ENCODE measurements around the gene FCHO1. TPM values are rescaled to one million over a fixed set of nuclear protein-coding genes. Genes with fewer than 3 reads are reported as not detected.
"Not testable (repeated sequence)": the region's sequence is repeated elsewhere in the genome, so short reads cannot be mapped to it uniquely, and the experiment has no call there.

Gene FCHO1
- total RNA-seq, 1 donor from 2014 or later: 0.71 TPM

DNA sequence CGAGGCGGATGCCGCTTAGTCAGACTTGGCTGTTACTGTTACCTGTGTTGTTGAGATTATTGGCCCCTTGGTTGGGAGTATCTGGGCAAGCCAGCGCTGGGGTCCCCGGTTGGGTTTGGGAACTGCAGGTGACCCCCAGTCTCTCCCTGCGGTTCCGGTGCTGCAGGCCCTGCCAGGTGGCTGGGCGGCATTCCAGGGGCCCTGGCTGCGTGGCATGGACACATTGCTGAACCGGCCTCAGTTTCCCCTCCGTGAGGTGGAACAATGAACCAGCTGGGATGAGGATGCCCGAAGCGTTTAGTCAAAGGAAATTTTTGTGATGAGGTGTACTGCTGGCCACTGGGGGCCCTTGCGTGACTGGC, 44.2 kb downstream of the FCHO1 start:
- Histone ChIP-seq H3K9me3 (replicated peaks) (no peaks in the 10 kb centered on the region), H3K27me3 (ENCODE audit: low read depth) (peaks cover 100% of the 10 kb centered on the region), H3K27ac (replicated peaks) (no peak overlapping the region), H3K4me3 (no peak overlapping the region), H3K36me3 (no peaks in the 10 kb centered on the region), H3K4me1 (no peaks in the 10 kb centered on the region)
- TF ChIP-seq, protein P1, sequence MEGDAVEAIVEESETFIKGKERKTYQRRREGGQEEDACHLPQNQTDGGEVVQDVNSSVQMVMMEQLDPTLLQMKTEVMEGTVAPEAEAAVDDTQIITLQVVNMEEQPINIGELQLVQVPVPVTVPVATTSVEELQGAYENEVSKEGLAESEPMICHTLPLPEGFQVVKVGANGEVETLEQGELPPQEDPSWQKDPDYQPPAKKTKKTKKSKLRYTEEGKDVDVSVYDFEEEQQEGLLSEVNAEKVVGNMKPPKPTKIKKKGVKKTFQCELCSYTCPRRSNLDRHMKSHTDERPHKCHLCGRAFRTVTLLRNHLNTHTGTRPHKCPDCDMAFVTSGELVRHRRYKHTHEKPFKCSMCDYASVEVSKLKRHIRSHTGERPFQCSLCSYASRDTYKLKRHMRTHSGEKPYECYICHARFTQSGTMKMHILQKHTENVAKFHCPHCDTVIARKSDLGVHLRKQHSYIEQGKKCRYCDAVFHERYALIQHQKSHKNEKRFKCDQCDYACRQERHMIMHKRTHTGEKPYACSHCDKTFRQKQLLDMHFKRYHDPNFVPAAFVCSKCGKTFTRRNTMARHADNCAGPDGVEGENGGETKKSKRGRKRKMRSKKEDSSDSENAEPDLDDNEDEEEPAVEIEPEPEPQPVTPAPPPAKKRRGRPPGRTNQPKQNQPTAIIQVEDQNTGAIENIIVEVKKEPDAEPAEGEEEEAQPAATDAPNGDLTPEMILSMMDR (IDR thresholded peaks at IDR 0.05; ENCODE audit: borderline replicate concordance): no peak
- intact Hi-C loops (cut with micrococcal nuclease): no loop called here
- no peak for DNase-seq

DNA sequence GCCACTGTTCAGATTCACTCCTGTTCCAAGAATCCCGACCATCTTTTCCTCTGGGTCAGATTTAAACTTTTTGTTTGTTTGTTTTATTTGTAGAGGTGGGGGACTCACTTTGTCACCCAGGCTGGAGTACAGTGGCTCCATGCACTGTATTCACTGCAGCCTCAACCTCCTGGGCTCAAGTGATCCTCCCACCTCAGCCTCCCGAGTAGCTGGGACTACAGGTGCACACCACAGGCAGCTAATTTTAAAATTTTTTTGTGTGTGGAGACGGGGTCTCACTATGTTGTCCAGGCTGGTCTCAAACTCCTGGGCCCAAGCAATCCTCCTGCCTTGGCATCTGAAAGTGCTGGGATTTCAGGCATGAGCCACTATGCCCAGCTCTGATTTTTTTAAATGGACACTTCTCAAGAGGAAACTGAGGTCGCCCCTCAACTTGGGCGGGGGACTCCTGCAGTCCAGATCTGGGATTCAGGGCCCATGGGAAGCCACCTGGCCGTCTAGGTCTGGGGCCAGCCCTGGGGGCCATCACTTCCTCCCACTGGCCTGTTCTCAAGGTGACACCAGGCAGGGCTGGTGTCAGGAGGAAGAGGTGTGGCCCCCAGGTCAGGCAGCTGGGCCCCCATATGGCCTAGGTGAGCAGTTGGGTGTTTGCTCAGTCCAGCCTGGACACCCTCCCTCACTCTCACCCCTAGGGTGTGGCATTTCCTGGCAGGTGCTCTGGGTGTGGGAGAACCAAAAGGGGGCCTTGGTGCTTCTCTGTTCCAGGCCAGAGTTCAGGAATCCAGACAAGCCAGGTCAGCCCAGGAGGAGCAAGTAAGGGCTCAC, 44.9 kb downstream of the FCHO1 start:
- TF ChIP-seq, protein P1 (IDR thresholded peaks at IDR 0.05; ENCODE audit: borderline replicate concordance): no peak
- no peaks in the 10 kb centered on the region for H3K36me3 ChIP-seq
- no peak overlapping the region for H3K4me3 ChIP-seq
- H3K27me3 ChIP-seq (ENCODE audit: low read depth): peaks cover 100% of the 10 kb centered on the region
- no peaks in the 10 kb centered on the region for H3K9me3 ChIP-seq (replicated peaks)
- H3K4me1 ChIP-seq: no peaks in the 10 kb centered on the region
- intact Hi-C loops (cut with micrococcal nuclease): no loop called here
- no peak for DNase-seq
- no peak overlapping the region for H3K27ac ChIP-seq (replicated peaks)

DNA sequence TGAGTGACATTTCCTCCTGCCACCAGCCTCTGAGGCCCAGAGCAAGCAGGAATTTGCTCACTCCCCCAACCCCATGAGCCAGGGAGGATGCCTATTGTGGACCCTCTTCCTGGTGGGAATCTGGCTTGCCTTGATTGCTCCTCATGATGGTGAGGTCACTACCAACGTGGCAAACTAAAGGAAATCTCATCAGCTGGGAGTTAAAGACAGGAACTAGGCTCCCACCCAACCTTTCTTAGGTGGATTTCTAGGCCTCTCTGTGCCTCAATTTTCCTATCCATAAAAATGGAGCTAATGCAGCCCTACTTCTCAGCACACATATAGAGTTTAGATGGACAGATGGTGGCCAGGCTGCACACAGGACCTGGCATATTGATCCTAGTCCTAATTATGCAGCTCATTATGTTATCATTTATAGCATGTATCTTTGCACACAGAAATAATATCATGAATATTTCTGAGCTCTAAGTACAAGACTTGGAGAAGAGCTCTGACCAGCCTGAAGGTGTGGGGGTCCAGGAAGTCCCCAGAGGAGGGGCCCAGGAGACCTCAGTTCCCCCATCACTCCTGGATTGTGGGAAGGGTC, 45.7 kb downstream of the FCHO1 start:
- Histone ChIP-seq H3K4me1 (no peaks in the 10 kb centered on the region), H3K27me3 (ENCODE audit: low read depth) (peaks cover 100% of the 10 kb centered on the region), H3K4me3 (no peak overlapping the region), H3K27ac (replicated peaks) (no peak overlapping the region), H3K9me3 (replicated peaks) (no peaks in the 10 kb centered on the region), H3K36me3 (no peaks in the 10 kb centered on the region)
- intact Hi-C loops (cut with micrococcal nuclease): no loop called here
- TF ChIP-seq, protein P1 (IDR thresholded peaks at IDR 0.05; ENCODE audit: borderline replicate concordance): no peak
- no peak for DNase-seq

DNA sequence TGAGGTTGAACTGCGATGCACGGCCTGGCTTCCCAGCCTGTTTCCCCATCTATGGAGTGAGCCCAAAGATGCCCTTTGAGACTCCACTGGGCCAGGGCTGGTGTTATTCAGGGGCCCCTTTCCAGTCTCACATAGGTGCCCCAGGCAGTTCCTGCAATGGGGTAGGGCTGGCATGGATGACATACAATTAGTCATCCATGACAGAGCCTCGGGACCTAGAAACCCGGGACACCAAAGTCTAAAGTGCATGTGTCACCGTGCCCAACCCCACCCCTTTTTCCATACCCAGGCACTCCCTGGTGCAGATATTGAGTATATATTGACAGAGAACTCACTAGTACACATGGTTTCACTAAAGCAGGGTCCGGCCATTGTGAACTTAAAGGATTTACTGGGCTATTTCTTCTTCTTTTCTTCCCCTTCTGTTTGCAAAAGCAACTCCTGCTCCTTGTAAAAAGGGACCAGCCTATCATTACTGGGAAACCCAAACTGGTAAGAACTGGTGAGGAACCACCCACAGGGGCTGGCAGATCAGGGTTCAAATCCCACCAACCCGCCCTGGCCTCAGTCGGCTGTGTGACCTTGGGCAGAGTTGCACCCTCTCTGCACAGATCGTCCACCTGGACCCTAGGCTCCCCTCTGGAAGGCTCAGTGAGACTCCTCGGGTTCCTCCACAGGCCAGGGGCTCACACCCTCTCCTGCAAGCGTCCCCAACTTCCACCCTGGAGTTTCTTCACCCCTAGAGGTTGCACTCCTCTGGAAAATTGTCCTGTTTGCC, 46.3 kb downstream of the FCHO1 start:
- TF ChIP-seq, protein P1 (IDR thresholded peaks at IDR 0.05; ENCODE audit: borderline replicate concordance): no peak
- no peak for DNase-seq
- H3K4me1 ChIP-seq: no peaks in the 10 kb centered on the region
- no peak overlapping the region for H3K27ac ChIP-seq (replicated peaks)
- H3K9me3 ChIP-seq (replicated peaks): no peaks in the 10 kb centered on the region
- H3K4me3 ChIP-seq: no peak overlapping the region
- H3K27me3 ChIP-seq (ENCODE audit: low read depth): peaks cover 100% of the 10 kb centered on the region
- no peaks in the 10 kb centered on the region for H3K36me3 ChIP-seq
- intact Hi-C loops (cut with micrococcal nuclease): no loop called here

DNA sequence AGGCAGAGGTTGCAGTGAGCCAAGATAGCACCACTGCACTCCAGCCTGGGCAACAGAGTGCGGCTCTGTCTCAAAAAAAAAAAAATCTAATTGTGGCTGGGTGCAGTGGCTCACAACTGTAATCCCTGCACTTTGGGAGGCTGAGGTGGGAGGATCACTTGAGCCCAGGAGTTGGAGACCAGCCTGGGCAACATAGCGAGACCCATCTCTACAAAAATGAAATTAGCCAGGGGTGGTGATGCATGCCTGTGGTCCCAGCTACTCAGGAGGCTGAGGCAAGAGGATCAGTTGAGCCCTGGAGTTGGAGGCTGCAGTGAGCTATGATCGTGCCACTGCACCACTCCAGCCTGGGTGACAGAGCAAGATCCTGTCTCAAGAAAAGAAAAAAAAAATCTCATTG, 47.3 kb downstream of the FCHO1 start:
- H3K9me3 ChIP-seq (replicated peaks); intact Hi-C loops (cut with micrococcal nuclease); H3K4me1 ChIP-seq; H3K36me3 ChIP-seq; H3K4me3 ChIP-seq; DNase-seq; H3K27ac ChIP-seq (replicated peaks): not testable (repeated sequence)
- H3K27me3 ChIP-seq (ENCODE audit: low read depth): peaks cover 100% of the 10 kb centered on the region
